Duodenal mucosa (tissue), 2 donors: Measurements from ENCODE around the gene ALOX12.
"Not testable (repeated sequence)": the region's sequence is repeated elsewhere in the genome, so short reads cannot be mapped to it uniquely, and the experiment has no call there.

Experiments
- H3K27ac ChIP-seq: one replicate; pipeline ENCODE4 v1.7.0; 2013; ENCODE audit warnings: low read depth, low read length
- H3K27me3 ChIP-seq, 2 donors: one replicate each; pipeline ENCODE4 v1.7.0; 2013; ENCODE audit warnings: low read length in 2 of 2, control low read depth in 1 of 2; ENCODE audit not compliant: insufficient read depth in 2 of 2, control insufficient read depth in 1 of 2
- H3K36me3 ChIP-seq, 2 donors: one replicate each; pipeline ENCODE4 v1.7.0; 2013; ENCODE audit warnings: low read length in 2 of 2, control low read depth in 1 of 2; ENCODE audit not compliant: insufficient read depth in 2 of 2, control insufficient read depth in 1 of 2
- H3K4me1 ChIP-seq, 2 donors: one replicate each; pipeline ENCODE4 v1.7.0; 2013; ENCODE audit warnings: low read length in 2 of 2, control low read depth in 1 of 2; ENCODE audit not compliant: insufficient read depth in 2 of 2, control insufficient read depth in 1 of 2
- H3K4me3 ChIP-seq, 2 donors: one replicate each; pipeline ENCODE4 v1.7.0; 2013; ENCODE audit warnings: low read length in 2 of 2, low read depth in 1 of 2
- H3K9ac ChIP-seq, 2 donors: one replicate each; pipeline ENCODE4 v1.7.0; 2013; ENCODE audit warnings: low read length in 2 of 2, low read depth in 1 of 2
- H3K9me3 ChIP-seq, 2 donors: one replicate each; pipeline ENCODE4 v1.7.0; 2013; ENCODE audit warnings: low read length in 2 of 2, control low read depth in 1 of 2; ENCODE audit not compliant: control insufficient read depth in 1 of 2

The ALOX12 gene

GRCh38 chr17:7043497-7044198 lies 47.8 kb downstream of the ALOX12 start, which contains the start of gene SLC16A11:
Gene SLC16A11 (minus strand): TSS chr17:7044092. CDS start chr17:7043513, 579 bp downstream.
- Histone ChIP-seq H3K36me3 (no peaks in the 10 kb centered on the region), H3K27me3 (peaks cover 0 to 13% of the 10 kb centered on the region in 2 donors), H3K4me3 (peak within 1 kb of the TSS; percentile 59 to 60), H3K27ac (no peak within 1 kb of the TSS), H3K9ac (peak within 1 kb of the TSS; percentile 12 to 42), H3K9me3 (no peaks in the 10 kb centered on the region), H3K4me1 (peaks cover 35 to 55% of the 10 kb centered on the region in 2 donors)

GRCh38 chr17:7045492-7046126 lies 49.8 kb downstream of the ALOX12 start:
- Histone ChIP-seq H3K4me1 (peaks cover 30 to 44% of the 10 kb centered on the region in 2 donors), H3K4me3 (peak overlapping the region; percentile 45 to 57), H3K27me3 (peaks cover 0 to 13% of the 10 kb centered on the region in 2 donors), H3K9ac (peak overlapping the region; percentile 31 to 65), H3K9me3 (no peaks in the 10 kb centered on the region), H3K36me3 (no peaks in the 10 kb centered on the region), H3K27ac (no peak overlapping the region)

GRCh38 chr17:7046127-7046724 lies 50.4 kb downstream of the ALOX12 start:
- no peak overlapping the region for H3K27ac ChIP-seq
- H3K4me3 ChIP-seq = peak overlapping the region; percentile 45 to 57
- H3K27me3 ChIP-seq = peaks cover 0 to 13% of the 10 kb centered on the region in 2 donors
- peaks cover 30 to 44% of the 10 kb centered on the region in 2 donors for H3K4me1 ChIP-seq
- no peaks in the 10 kb centered on the region for H3K9me3 ChIP-seq
- H3K36me3 ChIP-seq = no peaks in the 10 kb centered on the region
- H3K9ac ChIP-seq = peak overlapping the region; percentile 31 to 65

GRCh38 chr17:7046725-7047397 lies 51.0 kb downstream of the ALOX12 start:
- Histone ChIP-seq H3K4me1 (peaks cover 30 to 44% of the 10 kb centered on the region in 2 donors), H3K4me3 (peak overlapping the region; percentile 45 to 57), H3K9ac (peak overlapping the region; percentile 31 to 65), H3K27me3 (peaks cover 0 to 13% of the 10 kb centered on the region in 2 donors)
- not testable (repeated sequence) for H3K36me3 ChIP-seq, H3K9me3 ChIP-seq, H3K27ac ChIP-seq

- Histone ChIP-seq H3K9ac (no peak overlapping the region), H3K27me3 (peaks cover 0 to 13% of the 10 kb centered on the region in 2 donors), H3K9me3 (no peaks in the 10 kb centered on the region), H3K4me3 (no peak overlapping the region), H3K4me1 (peaks cover 30 to 39% of the 10 kb centered on the region in 2 donors), H3K27ac (no peak overlapping the region), H3K36me3 (no peaks in the 10 kb centered on the region)
Observed at GRCh38 chr17:7047566-7047965, 51.7 kb downstream of the ALOX12 start.

- Histone ChIP-seq H3K27me3 (peaks cover 0 to under 1% of the 10 kb centered on the region in 2 donors), H3K9ac (no peak overlapping the region), H3K36me3 (no peaks in the 10 kb centered on the region), H3K9me3 (no peaks in the 10 kb centered on the region), H3K4me3 (no peak overlapping the region), H3K4me1 (peaks cover 18 to 25% of the 10 kb centered on the region in 2 donors), H3K27ac (no peak overlapping the region)
Observed at GRCh38 chr17:7048968-7049367, 53.1 kb downstream of the ALOX12 start.

- not testable (repeated sequence) for H3K27ac ChIP-seq, H3K27me3 ChIP-seq, H3K4me3 ChIP-seq, H3K9ac ChIP-seq, H3K9me3 ChIP-seq, H3K36me3 ChIP-seq
- peaks cover 15% of the 10 kb centered on the region in 2 donors for H3K4me1 ChIP-seq
Observed at GRCh38 chr17:7050583-7050982, 54.7 kb downstream of the ALOX12 start.

- Histone ChIP-seq H3K9ac (no peak overlapping the region), H3K4me3 (no peak overlapping the region), H3K36me3 (no peaks in the 10 kb centered on the region), H3K27me3 (no peaks in the 10 kb centered on the region), H3K27ac (no peak overlapping the region), H3K9me3 (no peaks in the 10 kb centered on the region), H3K4me1 (no peaks in the 10 kb centered on the region)
Observed at GRCh38 chr17:7056386-7056785, 60.5 kb downstream of the ALOX12 start.

GRCh38 chr17:7058831-7059447 lies 63.1 kb downstream of the ALOX12 start:
- H3K9ac ChIP-seq = no peak overlapping the region
- no peaks in the 10 kb centered on the region for H3K9me3 ChIP-seq
- H3K27me3 ChIP-seq = no peaks in the 10 kb centered on the region
- H3K27ac ChIP-seq = no peak overlapping the region
- no peaks in the 10 kb centered on the region for H3K36me3 ChIP-seq
- H3K4me1 ChIP-seq = no peaks in the 10 kb centered on the region
- no peak overlapping the region for H3K4me3 ChIP-seq
